Panc1 (cell line): Measurements from ENCODE around the gene CYFIP2.

Experiments used
- CTCF ChIP-seq: fragments of 450-650 bp; IDR thresholded peaks from 2 replicates; pipeline ENCODE4 v1.5.1; 2017; ENCODE audit warnings: mild to moderate bottlenecking
- POLR2AphosphoS5 ChIP-seq: IDR thresholded peaks from 2 replicates; pipeline ENCODE4 v1.6.1; 2012; ENCODE audit warnings: mild to moderate bottlenecking, low read depth, low read length, moderate library complexity
- REST ChIP-seq, 2 experiments: IDR thresholded peaks; 2 replicates each; pipeline ENCODE4 v1.6.1; 2011 to 2012; ENCODE audit warnings: low read depth in 2 of 2, control low read depth in 1 of 2, low read length in 1 of 2, mild to moderate bottlenecking in 1 of 2, moderate library complexity in 1 of 2; ENCODE audit not compliant: insufficient read depth in 1 of 2
- TCF7L2 ChIP-seq: IDR thresholded peaks from 2 replicates; pipeline ENCODE4 v1.6.1; 2011; ENCODE audit warnings: mild to moderate bottlenecking, low read depth, low read length, inconsistent platforms

- TF ChIP-seq CTCF, result no peak
- no peak for TF ChIP-seq POLR2AphosphoS5
- TF ChIP-seq TCF7L2, result no peak
- no peak for TF ChIP-seq REST (IDR thresholded peaks at IDR 0.05; ENCODE audit: insufficient read depth in 1 of 2, low read depth in 2 of 2, low read length in 1 of 2)
Observed at GRCh38 chr5:157217289-157218024, 48.5 kb upstream of the CYFIP2 start.
